CD4-positive, alpha-beta T cell treated with Interleukin-1 beta for 1 hour (primary cell): Measurements from ENCODE around the gene HSD17B11.
"Not testable (repeated sequence)": the region's sequence is repeated elsewhere in the genome, so short reads cannot be mapped to it uniquely, and the experiment has no call there.

Experiments used
- DNase-seq, 2 donors: peaks; one replicate each; pipeline ENCODE4 v3.0.0-alpha.2; 2020 to 2022

Gene HSD17B11, protein sequence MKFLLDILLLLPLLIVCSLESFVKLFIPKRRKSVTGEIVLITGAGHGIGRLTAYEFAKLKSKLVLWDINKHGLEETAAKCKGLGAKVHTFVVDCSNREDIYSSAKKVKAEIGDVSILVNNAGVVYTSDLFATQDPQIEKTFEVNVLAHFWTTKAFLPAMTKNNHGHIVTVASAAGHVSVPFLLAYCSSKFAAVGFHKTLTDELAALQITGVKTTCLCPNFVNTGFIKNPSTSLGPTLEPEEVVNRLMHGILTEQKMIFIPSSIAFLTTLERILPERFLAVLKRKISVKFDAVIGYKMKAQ

DNA sequence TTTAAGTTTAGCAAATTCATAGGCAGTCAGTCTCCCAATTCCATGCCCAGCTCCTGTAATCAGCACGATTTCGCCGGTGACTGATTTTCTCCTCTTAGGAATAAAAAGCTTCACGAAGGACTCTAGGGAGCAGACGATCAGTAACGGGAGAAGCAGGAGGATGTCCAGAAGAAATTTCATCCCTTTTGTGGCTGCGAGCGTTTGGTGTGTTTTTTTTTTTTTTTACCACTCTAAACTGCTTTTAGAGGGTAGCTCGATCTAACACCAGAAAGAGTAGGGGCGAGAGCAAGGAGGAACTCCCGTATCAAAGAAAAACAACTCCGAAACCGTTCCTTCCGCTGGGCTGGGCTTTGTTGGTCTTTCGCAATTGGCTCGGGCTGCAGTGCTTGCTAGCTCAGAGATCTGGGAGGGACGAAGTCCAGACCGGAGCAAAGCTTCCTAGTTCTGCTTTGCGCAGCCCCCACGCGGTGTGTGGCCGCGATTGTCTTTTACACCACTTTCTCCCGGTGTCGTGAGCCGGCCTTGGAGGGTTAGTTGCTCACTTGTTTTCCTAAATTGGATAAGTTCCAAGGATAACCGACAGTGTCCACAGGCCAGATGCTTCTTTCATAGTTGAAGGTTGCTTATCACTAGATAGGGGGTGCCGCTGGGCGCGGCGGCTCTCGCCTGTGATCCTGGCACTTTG, at the start of gene HSD17B11:
HSD17B11 (minus strand) TSS at position 298 of the 685 bp plus-strand sequence; CDS start at position 180, 118 bp downstream.
- peak; percentile 86 for DNase-seq

DNA sequence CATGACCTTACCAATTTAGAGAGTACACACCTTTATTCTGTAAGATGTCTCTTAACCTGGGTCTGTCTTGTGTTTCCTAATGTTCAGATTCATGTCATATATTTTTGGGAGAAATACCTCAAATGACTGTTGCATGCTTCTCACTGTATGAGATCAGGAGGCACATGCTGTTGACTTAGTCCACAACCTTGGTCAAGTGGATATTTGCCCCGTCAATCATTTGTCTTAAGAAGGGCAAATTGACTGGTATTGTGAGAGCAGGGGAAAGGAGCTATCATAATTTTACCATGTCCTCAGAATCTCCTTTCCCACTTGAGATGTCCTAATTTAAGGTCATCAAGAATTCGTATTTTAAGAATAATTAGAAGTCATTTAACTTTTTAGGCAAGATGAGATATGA, 42.4 kb upstream of the HSD17B11 start:
- no peak for DNase-seq

DNA sequence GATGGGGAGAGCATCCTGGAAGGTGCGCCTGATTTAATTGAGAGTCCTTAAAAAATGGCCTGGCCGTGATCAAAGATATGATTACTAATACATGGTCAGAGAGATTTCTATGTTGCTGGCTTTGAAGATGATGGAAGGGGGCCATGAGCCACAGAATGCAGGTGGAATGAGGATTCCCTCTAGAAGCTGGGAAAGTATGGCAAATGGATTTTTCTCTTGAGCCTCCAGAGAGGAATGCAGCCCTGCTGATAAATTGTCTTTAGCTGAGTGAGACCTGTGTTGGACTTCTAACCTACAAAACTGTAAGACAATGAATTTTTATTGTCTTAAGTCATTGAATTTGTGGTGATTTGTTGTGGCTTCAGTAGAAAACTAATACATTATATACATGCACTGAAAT, 39.0 kb upstream of the HSD17B11 start:
- DNase-seq, result no peak

DNA sequence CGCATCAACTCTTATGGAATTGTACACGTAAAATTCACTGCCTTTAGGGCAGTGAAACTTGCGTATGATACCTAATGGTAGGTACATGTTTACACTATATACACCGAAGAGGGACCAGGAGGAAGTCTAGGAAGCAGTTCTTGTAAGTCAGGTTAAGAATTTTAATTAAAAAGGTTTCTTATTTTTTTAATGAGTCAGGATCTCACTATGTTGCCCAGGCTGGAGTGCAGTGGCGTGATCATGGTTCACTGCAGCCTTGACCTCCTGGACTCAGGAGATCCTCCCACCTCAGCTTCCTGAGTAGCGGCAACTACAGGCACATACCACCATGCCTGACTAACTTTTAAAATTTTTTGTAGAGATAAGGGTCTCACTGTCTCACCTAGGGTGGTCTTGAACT, 38.0 kb upstream of the HSD17B11 start:
- no peak for DNase-seq

DNA sequence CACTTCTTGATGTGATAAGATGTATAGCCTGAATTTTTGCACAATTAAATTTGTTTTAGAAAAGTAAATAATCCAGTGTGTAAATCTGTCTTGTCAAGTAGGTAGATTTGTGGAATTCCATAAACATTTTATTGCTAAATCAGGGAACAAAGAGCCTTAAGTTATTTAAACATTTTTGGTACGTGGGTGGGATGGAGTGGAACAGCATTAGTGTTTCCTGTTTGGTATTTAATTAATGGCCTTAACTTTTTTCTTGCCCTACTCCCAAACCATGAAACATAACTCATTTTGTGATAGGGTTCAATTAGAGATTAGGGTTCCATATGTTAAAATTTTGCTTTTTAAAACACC, 36.5 kb upstream of the HSD17B11 start:
- no peak for DNase-seq

DNA sequence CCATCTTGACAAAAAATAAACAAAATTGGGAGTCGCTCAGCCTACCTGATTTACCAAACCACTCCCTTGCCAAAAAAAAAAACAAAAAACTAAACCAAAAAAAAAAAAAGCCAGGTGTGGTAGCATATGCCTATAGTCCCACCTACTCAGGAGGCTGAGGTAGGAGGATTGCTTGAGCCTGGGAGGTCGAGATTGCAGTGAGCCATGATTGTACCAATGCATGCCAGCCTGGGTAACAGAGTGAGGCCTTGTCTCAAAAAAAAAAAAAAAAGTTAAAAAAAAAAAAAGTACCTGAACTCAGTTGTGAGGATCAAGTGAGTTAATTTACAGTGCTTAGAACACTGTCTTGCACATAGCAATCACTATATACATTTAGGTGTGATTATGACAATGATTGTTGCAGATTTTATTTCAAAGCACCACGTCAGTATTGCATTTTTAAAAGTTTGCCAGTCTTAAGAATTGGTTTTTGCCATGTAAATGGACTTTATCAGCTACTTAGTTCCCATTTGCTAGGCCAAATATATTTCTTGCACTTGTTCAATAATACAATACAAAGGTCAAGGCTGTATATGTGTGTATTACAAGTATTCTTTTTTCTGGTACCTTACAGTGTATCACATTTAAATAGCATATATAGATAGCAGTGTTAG, 36.0 kb upstream of the HSD17B11 start:
- DNase-seq, result no peak

DNA sequence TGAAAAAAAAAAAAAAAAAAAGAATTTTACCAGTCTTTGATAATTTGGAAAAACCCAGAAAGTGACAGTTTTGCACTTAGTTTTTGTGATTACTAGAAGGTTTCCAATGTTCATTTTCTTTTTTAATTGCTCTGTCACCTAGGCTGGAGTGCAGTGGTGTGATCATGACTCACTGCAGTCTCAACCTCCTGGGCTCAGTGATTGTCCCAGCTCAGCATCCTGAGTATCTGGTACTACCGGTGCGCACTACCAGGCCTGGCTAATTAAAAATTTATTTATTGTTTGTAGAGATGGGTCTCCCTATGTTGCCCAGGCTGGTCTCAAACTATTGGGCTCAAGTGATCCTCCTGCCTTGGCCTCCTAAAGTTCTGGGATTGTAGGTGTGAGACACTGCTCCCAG, 34.7 kb upstream of the HSD17B11 start:
- DNase-seq, result no peak

DNA sequence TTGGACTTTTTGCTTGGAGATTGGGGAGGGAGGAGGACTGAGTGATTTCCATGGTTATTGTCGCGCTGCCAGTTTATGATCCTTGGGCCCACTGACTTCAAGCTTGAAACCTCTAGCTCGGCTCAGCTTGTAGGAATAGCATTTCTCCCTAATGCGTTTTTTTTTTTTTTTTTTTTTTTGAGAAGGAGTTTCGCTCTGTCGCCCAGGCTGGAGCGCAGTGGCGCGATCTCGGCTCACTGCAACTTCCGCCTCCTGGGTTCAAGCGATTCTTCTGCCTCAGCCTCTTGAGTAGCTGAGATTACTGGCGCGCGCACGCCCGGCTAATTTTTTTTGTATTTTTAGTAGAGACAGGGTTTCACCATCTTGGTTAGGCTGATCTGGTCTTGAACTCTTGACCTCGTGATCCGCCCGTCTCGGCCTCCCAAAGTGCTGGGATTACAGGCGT, 33.1 kb upstream of the HSD17B11 start:
- not testable (repeated sequence) for DNase-seq

DNA sequence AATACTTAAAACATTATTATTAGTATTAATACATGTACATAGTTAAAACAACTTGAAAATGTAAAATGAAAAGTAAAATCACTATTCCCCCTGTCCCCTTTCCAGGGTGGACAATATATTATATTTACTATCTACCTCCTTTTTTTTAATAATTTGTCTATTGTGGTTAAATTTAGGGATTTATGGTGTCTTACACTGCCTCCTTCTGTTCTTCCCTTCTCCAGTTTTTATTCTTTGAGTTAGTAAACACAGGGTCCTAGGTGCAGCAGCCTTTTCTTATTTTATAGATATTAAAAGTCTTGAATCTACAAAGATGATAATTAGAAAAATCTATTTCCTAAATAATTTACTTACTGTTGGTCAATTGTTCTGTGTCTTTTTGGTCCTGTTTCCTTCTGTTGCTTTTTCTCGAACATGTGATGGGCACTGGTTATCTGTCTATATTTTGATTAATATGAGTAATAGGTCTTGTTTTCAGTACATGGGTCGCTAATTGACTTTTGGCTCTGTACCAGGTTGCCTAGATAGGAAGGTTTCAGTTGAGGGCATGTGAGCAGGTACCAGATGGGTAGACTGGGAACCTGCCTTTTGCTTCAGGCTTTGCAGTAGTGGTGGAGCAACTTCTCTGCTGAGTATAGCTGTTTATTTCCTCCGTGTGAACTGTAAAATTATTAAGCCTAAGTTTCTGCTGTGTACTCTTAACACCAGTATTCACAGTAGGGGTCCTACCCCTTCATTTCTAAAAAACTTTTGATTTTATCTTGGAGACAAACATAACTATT, 32.5 kb upstream of the HSD17B11 start:
- DNase-seq, result no peak

DNA sequence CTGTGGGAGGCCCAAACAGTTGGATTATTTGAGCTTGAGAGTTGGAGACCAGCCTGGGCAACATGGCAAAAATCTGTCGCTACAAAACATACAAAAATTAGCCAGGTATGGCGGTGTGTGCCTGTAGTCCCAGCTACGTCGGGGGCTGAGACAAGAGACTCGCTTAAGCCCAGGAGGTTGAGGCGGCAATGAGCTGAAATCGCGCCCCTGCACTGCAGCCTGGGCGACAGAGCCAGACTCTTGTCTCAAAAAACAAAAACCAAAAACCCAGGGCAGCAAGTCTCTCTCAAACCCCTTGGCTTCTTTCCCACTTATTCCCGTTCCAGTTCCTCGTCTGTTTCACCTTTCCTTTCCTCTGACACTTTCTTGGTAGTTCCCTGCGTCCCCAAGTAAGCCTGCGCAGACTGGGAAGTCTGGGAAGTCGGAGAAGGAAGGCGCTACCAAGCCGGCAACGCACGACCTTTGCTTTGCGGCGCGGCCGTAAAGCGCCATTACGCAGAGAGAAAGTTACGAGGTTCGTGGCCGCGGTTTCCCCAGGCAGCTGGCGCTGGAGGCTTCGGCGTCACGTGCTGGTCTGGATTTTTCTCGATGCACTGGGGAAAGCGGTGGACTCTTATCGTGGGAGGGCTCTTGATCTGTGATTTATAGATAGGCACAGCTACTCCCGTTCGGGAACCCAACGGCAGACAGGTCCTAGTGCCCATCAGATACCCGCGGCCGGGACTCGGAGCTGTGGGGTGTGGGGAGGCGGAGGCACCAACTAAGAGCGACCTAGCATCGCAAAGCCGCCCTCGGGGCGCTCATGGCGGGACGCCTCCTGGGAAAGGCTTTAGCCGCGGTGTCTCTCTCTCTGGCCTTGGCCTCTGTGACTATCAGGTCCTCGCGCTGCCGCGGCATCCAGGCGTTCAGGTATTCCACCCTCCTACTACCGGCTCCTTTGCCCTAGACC, 31.4 kb upstream of the HSD17B11 start, which contains the start of gene NUDT9:
NUDT9 (plus strand) TSS at position 470 of the 949 bp plus-strand sequence; CDS start at position 803, 333 bp downstream.
- DNase-seq, result peak; percentile 87 to 88

DNA sequence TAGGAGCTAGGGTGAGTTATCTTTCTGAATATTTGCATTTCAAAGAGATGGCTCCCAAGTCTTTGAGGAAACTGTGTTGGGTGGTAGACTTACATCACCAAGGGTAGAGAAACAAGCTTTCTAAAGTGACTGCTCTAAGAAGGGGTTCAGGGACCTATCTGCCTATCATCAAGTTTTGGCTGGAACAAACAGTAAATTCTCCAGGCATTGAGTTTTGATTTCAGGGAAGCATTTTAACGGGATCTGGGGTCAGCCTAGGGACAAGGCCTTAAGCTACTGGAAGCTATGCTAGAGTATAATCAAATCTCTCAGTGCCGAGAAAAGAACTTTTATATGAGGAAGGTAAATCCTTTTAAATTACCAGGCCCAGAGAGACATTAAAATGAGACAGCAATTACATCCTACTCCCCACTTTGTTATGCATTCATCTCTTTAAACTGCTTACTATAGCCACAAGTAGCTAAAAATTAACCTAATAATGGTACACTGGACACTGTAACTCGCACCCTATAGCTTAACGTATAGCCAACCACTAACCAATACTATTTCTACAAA, 29.4 kb upstream of the HSD17B11 start:
- no peak for DNase-seq

DNA sequence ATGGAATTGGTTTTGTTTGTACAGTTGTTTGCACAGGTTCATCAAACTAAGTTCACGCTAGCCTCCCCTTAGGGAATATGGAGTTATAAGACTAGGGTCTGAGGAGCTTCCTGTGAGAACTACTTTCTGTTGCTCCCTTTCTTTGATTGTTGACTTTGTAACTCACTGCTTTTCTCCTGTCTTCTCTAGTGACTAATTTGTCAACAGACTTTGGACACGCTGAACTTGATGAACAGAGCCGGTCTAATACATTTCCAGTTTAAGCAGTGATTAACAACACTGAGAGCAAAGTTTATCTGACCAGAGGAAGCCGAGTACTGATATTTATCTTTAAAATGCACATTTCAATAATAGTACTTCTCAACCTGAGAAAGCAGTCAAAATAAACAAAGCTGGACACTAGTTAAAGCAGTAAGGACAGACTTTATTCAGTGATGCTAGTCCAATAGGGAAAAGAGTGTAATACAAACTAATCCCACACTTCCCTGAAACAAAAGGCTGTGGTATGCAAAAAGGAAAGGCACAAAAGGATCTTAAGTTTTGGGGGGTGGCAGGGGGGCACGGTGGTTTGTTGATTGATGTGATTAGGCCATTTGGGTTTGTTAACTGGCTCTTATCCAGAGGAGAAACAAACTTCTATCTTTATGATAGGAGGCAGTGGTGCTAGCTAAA, 28.7 kb upstream of the HSD17B11 start:
- no peak for DNase-seq

DNA sequence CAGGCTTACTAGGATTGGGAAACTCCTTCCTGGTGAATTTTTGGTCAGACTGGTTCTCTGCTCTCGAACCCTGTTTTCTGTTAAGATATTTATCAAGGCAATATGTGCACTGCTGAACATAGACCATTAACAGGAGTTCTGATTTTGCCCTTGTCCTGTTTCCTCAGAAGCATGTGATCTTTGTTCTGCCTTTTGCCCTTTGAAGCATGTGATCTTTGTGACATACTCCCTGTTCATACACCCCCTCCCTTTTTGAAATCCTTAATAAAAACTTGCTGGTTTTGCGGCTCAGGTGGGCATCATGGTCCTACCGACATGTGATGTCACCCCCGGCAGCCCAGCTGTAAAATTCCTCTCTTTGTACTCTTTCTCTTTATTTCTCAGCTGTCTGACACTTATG, 27.4 kb upstream of the HSD17B11 start:
- DNase-seq, result not testable (repeated sequence)

DNA sequence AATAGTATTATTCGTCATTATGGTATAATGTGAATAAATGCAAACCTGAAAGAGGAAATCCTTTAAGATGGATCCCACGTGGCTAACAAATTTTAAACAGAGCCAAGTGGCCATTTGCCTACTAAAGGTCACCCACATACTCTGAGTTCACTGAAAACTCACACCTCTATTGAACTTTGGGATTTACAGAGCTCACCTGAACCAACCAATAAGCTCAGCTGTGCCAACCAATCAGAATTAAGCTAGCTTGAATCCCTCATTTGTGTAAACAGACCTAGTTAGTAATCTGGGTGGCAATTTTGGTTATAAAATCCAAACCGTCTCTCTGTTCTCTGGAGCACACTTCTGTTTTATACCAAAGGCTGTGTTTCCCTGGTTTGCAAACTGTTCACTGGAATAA, 26.0 kb upstream of the HSD17B11 start:
- no peak for DNase-seq

DNA sequence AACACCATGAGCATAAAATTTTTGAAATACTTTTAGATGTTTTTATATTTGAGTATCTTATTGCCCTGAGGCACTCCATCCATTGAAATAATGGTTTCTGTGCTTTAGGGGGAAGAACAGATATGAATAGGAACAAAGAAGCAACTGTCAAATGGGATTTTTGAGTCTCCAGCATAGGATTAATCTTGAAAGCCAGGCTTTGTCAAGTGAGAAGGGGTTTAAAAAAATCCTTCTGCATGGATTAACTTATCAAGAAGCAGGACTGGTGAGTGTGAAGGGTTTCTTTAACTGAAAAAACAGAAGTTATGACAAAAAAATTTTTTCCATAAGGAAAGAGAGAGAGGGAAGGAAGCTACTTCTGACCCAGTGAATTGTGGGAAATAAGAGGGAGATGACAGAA, 23.8 kb upstream of the HSD17B11 start:
- DNase-seq, result no peak

DNA sequence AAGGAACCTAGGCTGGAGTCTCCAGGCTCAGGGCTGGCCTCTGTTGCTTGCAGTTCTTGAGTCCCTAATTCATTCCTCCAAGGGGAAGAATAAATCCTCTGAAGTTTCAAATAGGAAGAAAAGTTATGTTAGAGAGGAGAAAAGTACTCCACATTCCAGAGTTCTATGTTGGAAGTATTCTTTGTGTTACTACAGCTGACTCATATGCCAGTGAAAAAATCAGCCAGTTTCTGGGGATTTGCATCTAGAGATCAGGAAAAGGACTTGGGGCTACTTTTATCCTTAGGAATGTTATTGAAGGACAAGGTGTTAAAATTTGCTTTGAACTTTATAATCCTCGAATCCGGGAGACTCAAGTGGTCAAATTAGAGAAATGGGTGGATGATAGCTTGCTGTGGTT, 19.7 kb upstream of the HSD17B11 start:
- no peak for DNase-seq

DNA sequence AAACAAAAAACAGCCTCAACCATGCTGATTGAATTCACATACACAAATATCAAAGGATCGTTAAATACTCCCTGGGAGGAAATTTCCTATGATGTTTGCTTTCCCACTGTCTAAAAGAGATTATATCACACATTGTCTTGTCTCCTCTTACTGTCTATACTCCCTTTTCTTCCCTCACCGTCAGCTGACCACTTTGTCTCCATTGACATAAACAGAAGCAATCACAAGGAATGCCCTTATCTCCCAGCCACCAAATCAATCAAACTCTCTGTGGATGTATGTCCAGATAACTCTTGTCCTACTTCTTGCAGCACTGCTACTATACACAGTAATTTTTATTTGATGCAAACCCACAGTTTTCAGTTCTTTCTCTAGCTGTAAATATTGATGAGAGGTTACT, 19.2 kb upstream of the HSD17B11 start:
- no peak for DNase-seq

DNA sequence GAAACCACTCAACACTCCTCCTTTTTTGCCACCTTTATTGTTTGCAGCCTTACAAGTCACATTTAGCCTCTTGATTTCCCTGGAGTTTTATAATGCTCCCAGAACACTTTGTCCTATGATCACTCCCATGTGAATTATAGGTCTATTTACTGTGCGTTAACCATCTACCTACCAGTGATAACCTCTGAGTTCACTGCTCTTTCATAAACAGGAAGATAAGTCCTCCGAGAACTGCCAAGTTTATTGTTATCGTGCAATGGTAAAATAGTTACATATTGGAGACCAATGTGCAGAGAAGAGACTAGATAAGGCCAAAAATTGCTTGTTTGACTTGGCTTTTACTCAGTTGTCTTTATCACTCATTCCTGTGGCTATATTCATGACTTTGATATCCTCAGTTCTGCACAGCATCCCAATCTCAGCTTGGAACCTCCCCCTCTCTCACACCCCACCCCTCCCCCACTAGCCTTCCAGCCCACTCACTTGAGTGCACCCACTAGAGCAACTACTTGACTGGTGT, 18.5 kb upstream of the HSD17B11 start:
- no peak for DNase-seq

DNA sequence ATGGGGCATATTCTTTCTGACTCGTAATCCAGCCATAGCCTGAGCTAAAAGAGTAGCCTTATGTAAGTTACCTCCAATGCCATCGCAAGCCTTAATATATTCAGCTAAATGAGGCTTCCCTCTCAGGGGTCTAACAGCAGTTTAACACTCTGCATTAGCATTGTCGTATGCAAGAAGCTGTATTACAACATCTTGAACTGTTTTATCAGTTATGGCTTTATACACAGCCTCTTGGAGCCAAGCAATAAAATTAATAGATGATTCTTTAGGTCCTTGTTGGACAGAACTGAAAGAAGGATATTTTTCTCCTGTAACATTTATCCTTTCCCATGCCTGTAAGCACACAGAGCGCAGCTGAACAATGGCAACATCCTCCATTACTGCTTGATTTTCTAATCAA, 15.9 kb upstream of the HSD17B11 start:
- not testable (repeated sequence) for DNase-seq

DNA sequence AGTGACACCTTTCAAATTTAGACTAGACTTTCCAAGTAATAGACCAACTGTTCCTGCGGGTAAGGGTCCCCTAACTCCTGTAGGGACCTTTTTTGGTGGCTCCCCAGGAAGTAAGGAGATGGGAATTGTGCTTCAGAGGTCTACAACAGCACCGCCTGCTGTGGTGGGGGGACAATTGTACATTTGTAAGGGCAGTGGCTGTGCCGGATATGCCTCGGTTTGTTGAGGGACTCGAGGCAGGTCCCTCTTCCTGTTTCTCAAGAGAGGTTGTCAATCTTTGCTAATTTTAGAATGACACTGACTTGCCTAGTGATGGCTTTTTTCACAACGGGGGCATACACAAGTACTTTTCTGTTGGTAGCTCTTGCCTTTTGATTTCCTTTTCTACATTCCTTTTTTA, 15.5 kb upstream of the HSD17B11 start:
- no peak for DNase-seq
